Measurements from ENCODE around the gene BCL2L14. TPM values are rescaled to one million over a fixed set of nuclear protein-coding genes. Genes with fewer than 3 reads are reported as not detected.

The BCL2L14 gene
- total RNA-seq, 2 donors from 2014 or later: 48.6 to 68.3 TPM

- Histone ChIP-seq H3K9ac (ENCODE audit: low read depth in 2 of 2, low read length in 2 of 2) (no peak overlapping the region), H3K27ac (no peak overlapping the region), H3K27me3 (no peaks in the 10 kb centered on the region), H3K9me3 (no peaks in the 10 kb centered on the region), H3K4me3 (no peak overlapping the region), H3K36me3 (no peaks in the 10 kb centered on the region), H3K4me1 (no peaks in the 10 kb centered on the region)
- intact Hi-C loops (cut with DNase I): no loop called here
- no peak for TF ChIP-seq CTCF (IDR thresholded peaks at IDR 0.05)
- DNase-seq: no peak
Observed at GRCh38 chr12:12087693-12088034, 16.9 kb downstream of the BCL2L14 start.

GRCh38 chr12:12088147-12088546 lies 17.4 kb downstream of the BCL2L14 start:
- H3K4me3 ChIP-seq: no peak overlapping the region
- no peak overlapping the region for H3K9ac ChIP-seq (ENCODE audit: low read depth in 2 of 2, low read length in 2 of 2)
- no peaks in the 10 kb centered on the region for H3K4me1 ChIP-seq
- no peak for TF ChIP-seq CTCF (IDR thresholded peaks at IDR 0.05)
- H3K36me3 ChIP-seq: no peaks in the 10 kb centered on the region
- DNase-seq: no peak
- no peak overlapping the region for H3K27ac ChIP-seq
- no peaks in the 10 kb centered on the region for H3K27me3 ChIP-seq
- no peaks in the 10 kb centered on the region for H3K9me3 ChIP-seq
- intact Hi-C loops (cut with DNase I): no loop called here

DNA sequence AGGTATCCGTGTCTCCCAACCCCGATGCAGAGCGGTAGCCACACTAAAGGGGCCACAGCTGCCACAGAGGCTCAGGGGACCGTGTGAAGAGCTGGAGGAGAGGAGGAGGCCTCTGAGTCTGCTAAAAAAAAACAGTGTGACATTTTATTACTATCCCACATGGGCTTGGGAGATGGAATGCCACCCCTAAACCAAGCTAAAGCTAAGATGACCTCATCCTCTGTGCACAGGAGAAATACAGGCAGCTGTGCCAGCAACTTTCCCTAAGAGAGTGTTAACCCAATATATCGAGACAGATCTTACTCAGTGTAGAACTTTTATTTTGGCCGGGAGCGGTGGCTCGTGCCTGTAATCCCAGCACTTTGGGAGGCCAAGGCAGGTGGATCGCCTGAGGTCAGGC lies 18.0 kb downstream of the BCL2L14 start:
- H3K4me3 ChIP-seq: no peak overlapping the region
- H3K9me3 ChIP-seq: no peaks in the 10 kb centered on the region
- H3K27me3 ChIP-seq: no peaks in the 10 kb centered on the region
- TF ChIP-seq CTCF (IDR thresholded peaks at IDR 0.05): no peak
- no peak for DNase-seq
- intact Hi-C loops (cut with DNase I): no loop called here
- no peak overlapping the region for H3K9ac ChIP-seq (ENCODE audit: low read depth in 2 of 2, low read length in 2 of 2)
- no peaks in the 10 kb centered on the region for H3K4me1 ChIP-seq
- no peak overlapping the region for H3K27ac ChIP-seq
- H3K36me3 ChIP-seq: no peaks in the 10 kb centered on the region

GRCh38 chr12:12091071-12091470 lies 20.3 kb downstream of the BCL2L14 start:
- intact Hi-C loops (cut with DNase I): no loop called here
- no peak for TF ChIP-seq CTCF (IDR thresholded peaks at IDR 0.05)
- Histone ChIP-seq H3K9me3 (no peaks in the 10 kb centered on the region), H3K4me3 (no peak overlapping the region), H3K4me1 (no peaks in the 10 kb centered on the region), H3K27ac (no peak overlapping the region), H3K36me3 (no peaks in the 10 kb centered on the region), H3K9ac (ENCODE audit: low read depth in 2 of 2, low read length in 2 of 2) (no peak overlapping the region), H3K27me3 (no peaks in the 10 kb centered on the region)
- DNase-seq: no peak

- H3K9me3 ChIP-seq: no peaks in the 10 kb centered on the region
- H3K27me3 ChIP-seq: no peaks in the 10 kb centered on the region
- no peak overlapping the region for H3K4me3 ChIP-seq
- H3K4me1 ChIP-seq: no peaks in the 10 kb centered on the region
- intact Hi-C loops (cut with DNase I): no loop called here
- H3K36me3 ChIP-seq: no peaks in the 10 kb centered on the region
- no peak overlapping the region for H3K9ac ChIP-seq (ENCODE audit: low read depth in 2 of 2, low read length in 2 of 2)
- no peak for DNase-seq
- no peak for TF ChIP-seq CTCF (IDR thresholded peaks at IDR 0.05)
- H3K27ac ChIP-seq: no peak overlapping the region
Observed at GRCh38 chr12:12091977-12092663, 21.4 kb downstream of the BCL2L14 start.
